Right lobe of liver (tissue), 6 donors: ENCODE data around the gene INHBE. TPM values are rescaled to one million over a fixed set of nuclear protein-coding genes. Genes with fewer than 3 reads are reported as not detected.
"Not testable (repeated sequence)": the region's sequence is repeated elsewhere in the genome, so short reads cannot be mapped to it uniquely, and the experiment has no call there.

Experiments used
- ATAC-seq, 4 donors: fragments of 200-7000 bp; cut with Tn5 transposase; one replicate each; pipeline ENCODE4 v1.9.1; 2020; ENCODE audit warnings: mild to moderate bottlenecking in 4 of 4, moderate library complexity in 4 of 4
- DNase-seq, 3 donors: peaks; one replicate each; pipeline ENCODE4 v3.0.0-alpha.2; 2020
- H3K27ac ChIP-seq, 3 donors: fragments of 200-600 bp; one replicate each; pipeline ENCODE4 v1.8.0; 2022
- H3K27me3 ChIP-seq, 2 donors: fragments of 200-600 bp; one replicate each; pipeline ENCODE4 v1.8.0; 2022
- H3K36me3 ChIP-seq, 4 donors: fragments of 200-600 bp; sonication (generic) in 1 of 4; one replicate each; pipeline versions ENCODE4 v1.5.1 to v1.8.0; 2017 to 2022; ENCODE audit warnings: control low read depth in 1 of 4
- H3K4me1 ChIP-seq, 4 donors: fragments of 200-600 bp; sonication (generic) in 1 of 4; one replicate each; pipeline versions ENCODE4 v1.5.1 to v1.8.0; 2017 to 2022; ENCODE audit warnings: control low read depth in 1 of 4
- H3K4me3 ChIP-seq, 3 donors: fragments of 200-600 bp; one replicate each; pipeline ENCODE4 v1.8.0; 2022
- H3K9me3 ChIP-seq, 4 donors: fragments of 200-600 bp; sonication (generic) in 1 of 4; one replicate each; pipeline versions ENCODE4 v1.5.1 to v1.8.0; 2017 to 2022; ENCODE audit warnings: control low read depth in 1 of 4
- POLR2A ChIP-seq: fragments of 450-650 bp; IDR thresholded peaks from one replicate; pipeline ENCODE4 v1.6.1; 2017; ENCODE audit warnings: antibody characterized with exemption, mild to moderate bottlenecking
- WGBS: methylation state at CpG from one replicate; pipeline ENCODE4 v1.1.6; 2018; ENCODE audit warnings: low coverage, low lambda C conversion rate; ENCODE audit not compliant: insufficient coverage; ENCODE audit errors: missing lambda C conversion rate; 5-methylcytosine and 5-hydroxymethylcytosine counted together
- intact Hi-C, 2 donors: fragments of 100-400 bp; cut with DNase I; formaldehyde crosslinking; loops; one replicate each; pipeline versions ENCODE4 v1.11.2 to v1.14.1; 2022
- small RNA-seq, 2 experiments: library from RNA; depleted of rRNA; stranded (forward); fragments of <200 nt; gene quantifications; one replicate each; pipeline ENCODE3, GENCODE V24; 2016
- total RNA-seq, 6 experiments: library from RNA; depleted of rRNA in 2 of 6; stranded (reverse); fragments of >200 nt in 2 of 6; fragmentation: NEBNext Ultra II Directional in 3 of 6; extraction: Animal tissue kit (Norgen Biotek cat#: 25700) in 3 of 6; gene quantifications; one replicate each; pipeline versions ENCODE4 v1.1.0 to v1.2.4, GENCODE V29; 2016 to 2023
- TF ChIP-seq, protein P1 (sequence below), 4 donors: fragments of 200-600 bp in 3 of 4; fragments of 450-650 bp in 1 of 4; IDR thresholded peaks; one replicate each; pipeline versions ENCODE4 v1.5.1 to v1.8.0; 2016 to 2022; ENCODE audit warnings: antibody characterized with exemption in 4 of 4, mild to moderate bottlenecking in 2 of 4
- donor health status: DM: no; HTN: yes; CAD: no.
- donor health status: DM: no; HTN: no; CAD: no.
- donor health status: DM: no; HTN: no; CAD: no.
- donor health status: DM: no; HTN: yes; CAD: no.
- donor health status: DM: no; HTN: yes; CAD: no.

The INHBE gene
- total RNA-seq, 6 experiments from 2014 or later: 17.4 to 302 (median 150) TPM

- Histone ChIP-seq H3K4me3 (no peak overlapping the region), H3K4me1 (no peaks in the 10 kb centered on the region), H3K9me3 (no peaks in the 10 kb centered on the region), H3K27ac (no peak overlapping the region), H3K36me3 (peaks cover 0 to 46% (median 17%) of the 10 kb centered on the region in 4 donors), H3K27me3 (no peaks in the 10 kb centered on the region)
- intact Hi-C loops: no loop called here
- WGBS: 79% methylated on average over 6 of the region's 9 CpGs
- DNase-seq: no peak
- ATAC-seq: no peak
- no peak for TF ChIP-seq POLR2A
- TF ChIP-seq, protein P1, sequence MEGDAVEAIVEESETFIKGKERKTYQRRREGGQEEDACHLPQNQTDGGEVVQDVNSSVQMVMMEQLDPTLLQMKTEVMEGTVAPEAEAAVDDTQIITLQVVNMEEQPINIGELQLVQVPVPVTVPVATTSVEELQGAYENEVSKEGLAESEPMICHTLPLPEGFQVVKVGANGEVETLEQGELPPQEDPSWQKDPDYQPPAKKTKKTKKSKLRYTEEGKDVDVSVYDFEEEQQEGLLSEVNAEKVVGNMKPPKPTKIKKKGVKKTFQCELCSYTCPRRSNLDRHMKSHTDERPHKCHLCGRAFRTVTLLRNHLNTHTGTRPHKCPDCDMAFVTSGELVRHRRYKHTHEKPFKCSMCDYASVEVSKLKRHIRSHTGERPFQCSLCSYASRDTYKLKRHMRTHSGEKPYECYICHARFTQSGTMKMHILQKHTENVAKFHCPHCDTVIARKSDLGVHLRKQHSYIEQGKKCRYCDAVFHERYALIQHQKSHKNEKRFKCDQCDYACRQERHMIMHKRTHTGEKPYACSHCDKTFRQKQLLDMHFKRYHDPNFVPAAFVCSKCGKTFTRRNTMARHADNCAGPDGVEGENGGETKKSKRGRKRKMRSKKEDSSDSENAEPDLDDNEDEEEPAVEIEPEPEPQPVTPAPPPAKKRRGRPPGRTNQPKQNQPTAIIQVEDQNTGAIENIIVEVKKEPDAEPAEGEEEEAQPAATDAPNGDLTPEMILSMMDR (IDR thresholded peaks at IDR 0.05): no peak
Measured at GRCh38 chr12:57498132-57498502, 43.0 kb downstream of the INHBE start.

DNA sequence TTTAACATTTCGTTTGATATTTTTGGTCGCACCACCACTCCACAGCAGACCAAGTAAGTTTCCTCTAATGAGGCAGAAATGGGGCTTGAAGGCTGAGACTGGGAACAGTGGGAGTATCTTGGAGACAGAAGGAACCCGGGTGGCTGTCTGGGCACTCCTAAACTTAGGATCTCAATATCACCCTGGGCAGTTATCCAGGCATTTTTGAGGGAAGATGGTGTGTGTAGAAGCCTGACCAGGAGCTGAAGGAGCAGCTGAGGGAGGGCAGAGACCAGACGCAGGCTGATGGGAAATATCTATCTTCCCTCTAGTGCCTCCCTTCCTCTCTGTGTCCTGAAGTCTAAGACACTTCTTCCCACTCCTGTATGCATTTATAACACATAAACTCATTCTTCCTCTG, 43.5 kb downstream of the INHBE start:
- Histone ChIP-seq H3K36me3 (peaks cover 0 to 49% (median 17%) of the 10 kb centered on the region in 4 donors), H3K27me3 (no peaks in the 10 kb centered on the region), H3K9me3 (no peaks in the 10 kb centered on the region), H3K4me1 (no peaks in the 10 kb centered on the region), H3K27ac (no peak overlapping the region), H3K4me3 (no peak overlapping the region)
- intact Hi-C loops: no loop called here
- TF ChIP-seq POLR2A: no peak
- TF ChIP-seq, protein P1 (IDR thresholded peaks at IDR 0.05): no peak
- DNase-seq (no peak), ATAC-seq (no peak)
- WGBS: 87% methylated on average over 3 of the region's 4 CpGs

- intact Hi-C loops: no loop called here
- Histone ChIP-seq H3K27me3 (no peaks in the 10 kb centered on the region), H3K9me3 (no peaks in the 10 kb centered on the region), H3K4me3 (no peak overlapping the region), H3K36me3 (peaks cover 0 to 61% (median 18%) of the 10 kb centered on the region in 4 donors), H3K4me1 (no peaks in the 10 kb centered on the region), H3K27ac (no peak overlapping the region)
- no peak for TF ChIP-seq POLR2A
- TF ChIP-seq, protein P1 (IDR thresholded peaks at IDR 0.05): no peak
- ATAC-seq (no peak), DNase-seq (no peak)
- WGBS: 78% methylated on average over 8 of the region's 11 CpGs
Measured at GRCh38 chr12:57500213-57500612, 45.1 kb downstream of the INHBE start.

- H3K9me3 ChIP-seq, H3K27me3 ChIP-seq, H3K4me3 ChIP-seq, H3K4me1 ChIP-seq, DNase-seq, H3K27ac ChIP-seq, intact Hi-C loops, ATAC-seq: not testable (repeated sequence)
- 100% methylated on average over 5 of the region's 22 CpGs for WGBS
- peaks cover 0 to 69% (median 26%) of the 10 kb centered on the region in 4 donors for H3K36me3 ChIP-seq
Measured at GRCh38 chr12:57502311-57502969, 47.3 kb downstream of the INHBE start.

DNA sequence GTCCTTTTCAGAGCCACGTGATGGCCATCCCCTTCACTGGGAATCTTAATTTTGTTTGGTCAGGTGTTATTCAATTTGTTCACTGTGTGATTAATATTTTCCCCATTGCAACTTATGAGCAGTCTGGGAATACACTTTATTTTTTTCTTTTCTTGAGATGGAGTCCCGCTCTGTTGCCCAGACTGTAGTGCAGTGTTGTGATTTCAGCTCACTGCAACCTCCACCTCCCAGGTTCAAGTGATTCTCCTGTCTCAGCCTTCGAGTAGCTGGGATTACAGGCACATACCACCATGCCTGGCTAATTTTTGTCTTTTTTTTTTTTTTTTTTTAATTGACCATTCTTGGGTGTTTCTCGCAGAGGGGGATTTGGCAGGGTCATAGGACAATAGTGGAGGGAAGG, 51.4 kb downstream of the INHBE start:
- intact Hi-C loops, DNase-seq, H3K4me1 ChIP-seq, H3K4me3 ChIP-seq, H3K9me3 ChIP-seq, H3K27ac ChIP-seq, H3K27me3 ChIP-seq, ATAC-seq: not testable (repeated sequence)
- peaks cover 0 to 42% (median 15%) of the 10 kb centered on the region in 4 donors for H3K36me3 ChIP-seq
- 94% methylated on average over 4 of the region's 4 CpGs for WGBS

Small RNAs within 50 kb of the gene (small RNA-seq; reads per million reads assigned to genes)
- gene RNU6-879P: 0 reads per million in 2 experiments

Other genes with a start within 250 kb of the INHBE start
- gene NXPH4, start 238.5 kb upstream of the INHBE start, total RNA-seq: 1 to 10 TPM in 2 of 6 experiments, under 1 TPM in 1, not detected in 3; 0.87 to 1.5 (median 1.2) TPM
- 100 to 1,000 TPM; 157 to 228 (median 194) TPM for gene SHMT2, start 225.6 kb upstream of the INHBE start, total RNA-seq
- gene STAC3, start 204.1 kb upstream of the INHBE start, total RNA-seq: 1 to 10 TPM in 5 of 6 experiments, under 1 TPM in 1; 0.98 to 4.5 (median 1.8) TPM
- gene R3HDM2, start 24.3 kb upstream of the INHBE start, total RNA-seq: 10 to 100 TPM; 25.3 to 48.0 (median 35.9) TPM
- gene INHBC, start 20.5 kb upstream of the INHBE start, total RNA-seq: 100 to 1,000 TPM in 1 of 6 experiments, 10 to 100 TPM in 5; 14.7 to 123 (median 63.6) TPM
- under 1 TPM; 0.16 to 0.74 (median 0.55) TPM for gene GLI1, start 4.5 kb downstream of the INHBE start, total RNA-seq
- gene ARHGAP9, start 24.6 kb downstream of the INHBE start, total RNA-seq: 10 to 100 TPM in 1 of 6 experiments, 1 to 10 TPM in 5; 3.5 to 11.0 (median 6.8) TPM
- 10 to 100 TPM; 53.4 to 66.6 (median 60.4) TPM for gene MARS1, start 32.8 kb downstream of the INHBE start, total RNA-seq
- 10 to 100 TPM; 11.3 to 26.7 (median 18.7) TPM for gene DDIT3, start 65.2 kb downstream of the INHBE start, total RNA-seq
- gene MBD6, start 67.5 kb downstream of the INHBE start, total RNA-seq: 10 to 100 TPM in 5 of 6 experiments, 1 to 10 TPM in 1; 7.4 to 61.1 (median 39.3) TPM
- gene DCTN2, start 91.9 kb downstream of the INHBE start, total RNA-seq: 10 to 100 TPM; 28.4 to 80.0 (median 36.0) TPM
- under 1 TPM in 1 of 6 experiments, not detected in 5; 0.02 TPM for gene KIF5A, start 94.7 kb downstream of the INHBE start, total RNA-seq
- gene PIP4K2C, start 135.9 kb downstream of the INHBE start, total RNA-seq: 10 to 100 TPM; 11.3 to 27.6 (median 12.8) TPM
- gene DTX3, start 149.5 kb downstream of the INHBE start, total RNA-seq: 1 to 10 TPM in 5 of 6 experiments, under 1 TPM in 1; 0.86 to 2.7 (median 1.9) TPM
- gene ARHGEF25, start 156.1 kb downstream of the INHBE start, total RNA-seq: 1 to 10 TPM in 5 of 6 experiments, under 1 TPM in 1; 0.92 to 2.0 (median 1.3) TPM
- 1 to 10 TPM in 3 of 6 experiments, under 1 TPM in 3; 0.44 to 3.6 (median 0.78) TPM for gene B4GALNT1, start 177.9 kb downstream of the INHBE start, total RNA-seq
- gene OS9, start 238.8 kb downstream of the INHBE start, total RNA-seq: 100 to 1,000 TPM; 179 to 245 (median 210) TPM